ENCODE results near the gene ENOX1. TPM values are rescaled to one million over a fixed set of nuclear protein-coding genes. Genes with fewer than 3 reads are reported as not detected.

Gene ENOX1
- total RNA-seq, 1 experiment from 2014 or later: 0.26 TPM

GRCh38 chr13:43227721-43228120, 559.1 kb downstream of the ENOX1 start (continued):
- TF ChIP-seq, protein P1, sequence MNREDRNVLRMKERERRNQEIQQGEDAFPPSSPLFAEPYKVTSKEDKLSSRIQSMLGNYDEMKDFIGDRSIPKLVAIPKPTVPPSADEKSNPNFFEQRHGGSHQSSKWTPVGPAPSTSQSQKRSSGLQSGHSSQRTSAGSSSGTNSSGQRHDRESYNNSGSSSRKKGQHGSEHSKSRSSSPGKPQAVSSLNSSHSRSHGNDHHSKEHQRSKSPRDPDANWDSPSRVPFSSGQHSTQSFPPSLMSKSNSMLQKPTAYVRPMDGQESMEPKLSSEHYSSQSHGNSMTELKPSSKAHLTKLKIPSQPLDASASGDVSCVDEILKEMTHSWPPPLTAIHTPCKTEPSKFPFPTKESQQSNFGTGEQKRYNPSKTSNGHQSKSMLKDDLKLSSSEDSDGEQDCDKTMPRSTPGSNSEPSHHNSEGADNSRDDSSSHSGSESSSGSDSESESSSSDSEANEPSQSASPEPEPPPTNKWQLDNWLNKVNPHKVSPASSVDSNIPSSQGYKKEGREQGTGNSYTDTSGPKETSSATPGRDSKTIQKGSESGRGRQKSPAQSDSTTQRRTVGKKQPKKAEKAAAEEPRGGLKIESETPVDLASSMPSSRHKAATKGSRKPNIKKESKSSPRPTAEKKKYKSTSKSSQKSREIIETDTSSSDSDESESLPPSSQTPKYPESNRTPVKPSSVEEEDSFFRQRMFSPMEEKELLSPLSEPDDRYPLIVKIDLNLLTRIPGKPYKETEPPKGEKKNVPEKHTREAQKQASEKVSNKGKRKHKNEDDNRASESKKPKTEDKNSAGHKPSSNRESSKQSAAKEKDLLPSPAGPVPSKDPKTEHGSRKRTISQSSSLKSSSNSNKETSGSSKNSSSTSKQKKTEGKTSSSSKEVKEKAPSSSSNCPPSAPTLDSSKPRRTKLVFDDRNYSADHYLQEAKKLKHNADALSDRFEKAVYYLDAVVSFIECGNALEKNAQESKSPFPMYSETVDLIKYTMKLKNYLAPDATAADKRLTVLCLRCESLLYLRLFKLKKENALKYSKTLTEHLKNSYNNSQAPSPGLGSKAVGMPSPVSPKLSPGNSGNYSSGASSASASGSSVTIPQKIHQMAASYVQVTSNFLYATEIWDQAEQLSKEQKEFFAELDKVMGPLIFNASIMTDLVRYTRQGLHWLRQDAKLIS (CRISPR knock-in tag; IDR thresholded peaks at IDR 0.05; ENCODE audit: borderline replicate concordance): no peak
- no peak for TF ChIP-seq JUN (CRISPR knock-in tag; IDR thresholded peaks at IDR 0.05)
- TF ChIP-seq ATF6 (CRISPR knock-in tag; IDR thresholded peaks at IDR 0.05): no peak
- no peak for TF ChIP-seq ZNF219 (CRISPR knock-in tag; IDR thresholded peaks at IDR 0.05; ENCODE audit: borderline replicate concordance)
- TF ChIP-seq, protein P2, sequence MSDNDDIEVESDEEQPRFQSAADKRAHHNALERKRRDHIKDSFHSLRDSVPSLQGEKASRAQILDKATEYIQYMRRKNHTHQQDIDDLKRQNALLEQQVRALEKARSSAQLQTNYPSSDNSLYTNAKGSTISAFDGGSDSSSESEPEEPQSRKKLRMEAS (CRISPR knock-in tag; IDR thresholded peaks at IDR 0.05): no peak

DNA sequence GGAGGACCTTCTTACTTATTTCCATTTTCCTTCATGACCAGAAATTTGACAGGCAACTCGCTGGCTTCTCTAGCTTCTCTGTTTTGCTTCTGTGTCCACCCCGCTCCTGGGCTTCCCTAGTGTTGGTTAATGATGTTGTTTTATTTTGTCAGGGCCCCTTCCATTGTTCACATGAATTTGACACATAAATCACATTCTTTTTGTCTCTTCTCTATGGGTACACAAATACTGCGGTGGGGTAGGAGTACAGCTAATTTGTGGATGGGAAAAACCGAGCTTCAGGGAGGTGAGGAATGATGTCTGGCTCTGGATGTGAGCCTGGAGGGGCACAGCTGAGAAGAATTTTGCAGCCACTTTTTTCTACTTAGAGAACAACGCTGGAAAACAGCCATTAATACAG, 563.6 kb downstream of the ENOX1 start:
- Mint-ChIP-seq H3K4me1 (no peaks in the 10 kb centered on the region), H3K36me3 (no peaks in the 10 kb centered on the region), H3K9me3 (no peaks in the 10 kb centered on the region), H3K4me3 (no peak overlapping the region), H3K27me3 (ENCODE audit: low read depth) (no peaks in the 10 kb centered on the region), H3K27ac (no peak overlapping the region)
- ATAC-seq (no peak), DNase-seq (ENCODE audit: low spot score) (no peak)
- TF ChIP-seq NFATC4 (CRISPR knock-in tag; IDR thresholded peaks at IDR 0.05): no peak
- no peak for TF ChIP-seq RELA (CRISPR knock-in tag; IDR thresholded peaks at IDR 0.05; ENCODE audit: borderline replicate concordance)
- TF ChIP-seq KAT7 (CRISPR knock-in tag; IDR thresholded peaks at IDR 0.05; ENCODE audit: borderline replicate concordance): no peak
- TF ChIP-seq IRF2 (CRISPR knock-in tag; IDR thresholded peaks at IDR 0.05; ENCODE audit: borderline replicate concordance, low read depth): no peak
- no peak for TF ChIP-seq PRRX2 (CRISPR knock-in tag; IDR thresholded peaks at IDR 0.05)
- TF ChIP-seq OVOL2 (CRISPR knock-in tag; IDR thresholded peaks at IDR 0.05; ENCODE audit: borderline replicate concordance): no peak
- TF ChIP-seq ATF1 (CRISPR knock-in tag; IDR thresholded peaks at IDR 0.05): no peak
- no peak for TF ChIP-seq ZBTB21 (CRISPR knock-in tag; IDR thresholded peaks at IDR 0.05; ENCODE audit: borderline replicate concordance)
- TF ChIP-seq, protein P3, sequence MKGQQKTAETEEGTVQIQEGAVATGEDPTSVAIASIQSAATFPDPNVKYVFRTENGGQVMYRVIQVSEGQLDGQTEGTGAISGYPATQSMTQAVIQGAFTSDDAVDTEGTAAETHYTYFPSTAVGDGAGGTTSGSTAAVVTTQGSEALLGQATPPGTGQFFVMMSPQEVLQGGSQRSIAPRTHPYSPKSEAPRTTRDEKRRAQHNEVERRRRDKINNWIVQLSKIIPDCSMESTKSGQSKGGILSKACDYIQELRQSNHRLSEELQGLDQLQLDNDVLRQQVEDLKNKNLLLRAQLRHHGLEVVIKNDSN (CRISPR knock-in tag; IDR thresholded peaks at IDR 0.05): no peak
- TF ChIP-seq GRHL2 (CRISPR knock-in tag; IDR thresholded peaks at IDR 0.05; ENCODE audit: insufficient replicate concordance, severe bottlenecking): no peak
- TF ChIP-seq, protein P4, sequence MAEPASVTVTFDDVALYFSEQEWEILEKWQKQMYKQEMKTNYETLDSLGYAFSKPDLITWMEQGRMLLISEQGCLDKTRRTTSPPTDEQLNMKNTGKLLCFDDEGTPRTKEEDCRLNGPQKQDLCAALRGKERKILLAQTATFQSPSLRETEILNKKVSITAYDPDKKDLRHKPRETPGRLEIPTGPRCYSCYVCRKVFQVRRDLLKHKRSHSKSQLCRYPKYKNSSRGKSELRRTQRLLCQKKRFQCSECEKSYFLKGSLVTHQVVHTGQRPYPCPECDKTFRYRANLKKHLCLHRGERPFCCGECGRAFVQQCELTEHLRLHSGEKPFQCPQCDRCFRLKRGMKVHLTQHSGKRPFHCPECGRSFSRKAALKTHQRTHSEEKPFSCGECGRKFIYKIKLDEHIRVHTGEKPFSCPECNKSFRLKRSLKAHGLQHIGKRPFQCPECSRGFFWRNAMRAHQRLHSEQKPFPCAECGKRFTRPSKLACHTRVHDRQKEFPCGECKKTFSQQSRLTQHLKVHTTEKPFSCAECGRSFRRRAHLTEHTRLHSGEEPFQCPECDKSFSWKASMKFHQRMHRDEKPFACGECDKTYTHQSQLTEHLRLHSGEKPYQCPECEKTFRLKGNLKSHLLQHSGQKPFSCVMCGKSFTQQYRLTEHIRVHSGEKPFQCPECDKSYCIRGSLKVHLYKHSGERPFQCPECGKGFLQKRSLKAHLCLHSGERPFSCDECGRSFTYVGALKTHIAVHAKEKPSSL (CRISPR knock-in tag; conservative IDR thresholded peaks at IDR 0.05): no peak
- TF ChIP-seq, protein P5, sequence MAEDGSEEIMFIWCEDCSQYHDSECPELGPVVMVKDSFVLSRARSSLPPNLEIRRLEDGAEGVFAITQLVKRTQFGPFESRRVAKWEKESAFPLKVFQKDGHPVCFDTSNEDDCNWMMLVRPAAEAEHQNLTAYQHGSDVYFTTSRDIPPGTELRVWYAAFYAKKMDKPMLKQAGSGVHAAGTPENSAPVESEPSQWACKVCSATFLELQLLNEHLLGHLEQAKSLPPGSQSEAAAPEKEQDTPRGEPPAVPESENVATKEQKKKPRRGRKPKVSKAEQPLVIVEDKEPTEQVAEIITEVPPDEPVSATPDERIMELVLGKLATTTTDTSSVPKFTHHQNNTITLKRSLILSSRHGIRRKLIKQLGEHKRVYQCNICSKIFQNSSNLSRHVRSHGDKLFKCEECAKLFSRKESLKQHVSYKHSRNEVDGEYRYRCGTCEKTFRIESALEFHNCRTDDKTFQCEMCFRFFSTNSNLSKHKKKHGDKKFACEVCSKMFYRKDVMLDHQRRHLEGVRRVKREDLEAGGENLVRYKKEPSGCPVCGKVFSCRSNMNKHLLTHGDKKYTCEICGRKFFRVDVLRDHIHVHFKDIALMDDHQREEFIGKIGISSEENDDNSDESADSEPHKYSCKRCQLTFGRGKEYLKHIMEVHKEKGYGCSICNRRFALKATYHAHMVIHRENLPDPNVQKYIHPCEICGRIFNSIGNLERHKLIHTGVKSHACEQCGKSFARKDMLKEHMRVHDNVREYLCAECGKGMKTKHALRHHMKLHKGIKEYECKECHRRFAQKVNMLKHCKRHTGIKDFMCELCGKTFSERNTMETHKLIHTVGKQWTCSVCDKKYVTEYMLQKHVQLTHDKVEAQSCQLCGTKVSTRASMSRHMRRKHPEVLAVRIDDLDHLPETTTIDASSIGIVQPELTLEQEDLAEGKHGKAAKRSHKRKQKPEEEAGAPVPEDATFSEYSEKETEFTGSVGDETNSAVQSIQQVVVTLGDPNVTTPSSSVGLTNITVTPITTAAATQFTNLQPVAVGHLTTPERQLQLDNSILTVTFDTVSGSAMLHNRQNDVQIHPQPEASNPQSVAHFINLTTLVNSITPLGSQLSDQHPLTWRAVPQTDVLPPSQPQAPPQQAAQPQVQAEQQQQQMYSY (CRISPR knock-in tag; IDR thresholded peaks at IDR 0.05): no peak
- TF ChIP-seq, protein P6, sequence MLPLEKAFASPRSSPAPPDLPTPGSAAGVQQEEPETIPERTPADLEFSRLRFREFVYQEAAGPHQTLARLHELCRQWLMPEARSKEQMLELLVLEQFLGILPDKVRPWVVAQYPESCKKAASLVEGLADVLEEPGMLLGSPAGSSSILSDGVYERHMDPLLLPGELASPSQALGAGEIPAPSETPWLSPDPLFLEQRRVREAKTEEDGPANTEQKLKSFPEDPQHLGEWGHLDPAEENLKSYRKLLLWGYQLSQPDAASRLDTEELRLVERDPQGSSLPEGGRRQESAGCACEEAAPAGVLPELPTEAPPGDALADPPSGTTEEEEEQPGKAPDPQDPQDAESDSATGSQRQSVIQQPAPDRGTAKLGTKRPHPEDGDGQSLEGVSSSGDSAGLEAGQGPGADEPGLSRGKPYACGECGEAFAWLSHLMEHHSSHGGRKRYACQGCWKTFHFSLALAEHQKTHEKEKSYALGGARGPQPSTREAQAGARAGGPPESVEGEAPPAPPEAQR (CRISPR knock-in tag; IDR thresholded peaks at IDR 0.05): no peak
- CTCF ChIA-PET: no interaction called here
- POLR2A ChIA-PET: no interaction called here
